Measurements from ENCODE around the gene C4BPB.

- no peak for TF ChIP-seq CTCF (conservative IDR thresholded peaks at IDR 0.05)
- TF ChIP-seq ZFX (IDR thresholded peaks at IDR 0.05) = no peak
Observed at GRCh38 chr1:207054491-207054890, 34.2 kb upstream of the C4BPB start.

Data from C4-2B (cell line).